GM19438 (cell line): ENCODE measurements around the gene PSMB9.
A peak's percentile ranks its signal among the peaks of the same experiment; 100 is the strongest.
"Not testable (repeated sequence)": the region's sequence is repeated elsewhere in the genome, so short reads cannot be mapped to it uniquely, and the experiment has no call there.

ENCODE experiments used
- ATAC-seq: cut with Tn5 transposase; IDR thresholded peaks from one replicate; pipeline ENCODE4 v1.9.1; 2021; ENCODE audit warnings: low read depth; ENCODE audit not compliant: unreplicated experiment

PSMB9 gene

GRCh38 chr6:32853541-32854375 lies at the start of gene PSMB9, which contains the start of gene TAP1:
Gene PSMB9, plus strand, starts transcription at chr6:32854192. Its CDS starts 38 bp downstream, at chr6:32854230.
Gene TAP1, minus strand, starts transcription at chr6:32853704. Its CDS starts 68 bp downstream, at chr6:32853636.
- peak; percentile 82 for ATAC-seq

GRCh38 chr6:32805404-32805803 lies 48.6 kb upstream of the PSMB9 start:
- not testable (repeated sequence) for ATAC-seq

GRCh38 chr6:32807020-32807580 lies 46.9 kb upstream of the PSMB9 start:
- ATAC-seq, result no peak

GRCh38 chr6:32809171-32809570 lies 44.8 kb upstream of the PSMB9 start:
- ATAC-seq, result no peak

- no peak for ATAC-seq
These were observed 39.8 kb upstream of the PSMB9 start for GRCh38 chr6:32814145-32814544.

GRCh38 chr6:32815115-32815514 lies 38.9 kb upstream of the PSMB9 start:
- no peak for ATAC-seq

GRCh38 chr6:32815996-32816395 lies 38.0 kb upstream of the PSMB9 start:
- ATAC-seq, result no peak

GRCh38 chr6:32816746-32817204 lies 37.2 kb upstream of the PSMB9 start, which contains the start of gene HLA-DOB:
Gene HLA-DOB, minus strand, starts transcription at chr6:32817002. Its CDS starts 51 bp downstream, at chr6:32816951.
- no peak for ATAC-seq

- no peak for ATAC-seq
These were observed 35.1 kb upstream of the PSMB9 start for GRCh38 chr6:32818867-32819266.

- no peak for ATAC-seq
These were observed 34.3 kb upstream of the PSMB9 start for GRCh38 chr6:32819729-32820128.

- ATAC-seq, result no peak
These were observed 28.0 kb upstream of the PSMB9 start for GRCh38 chr6:32825966-32826365.

GRCh38 chr6:32827025-32827424 lies 27.0 kb upstream of the PSMB9 start:
- ATAC-seq, result no peak

GRCh38 chr6:32829495-32829894 lies 24.5 kb upstream of the PSMB9 start:
- ATAC-seq, result no peak

GRCh38 chr6:32830017-32830416 lies 24.0 kb upstream of the PSMB9 start:
- ATAC-seq, result no peak

- ATAC-seq, result no peak
These were observed 23.1 kb upstream of the PSMB9 start for GRCh38 chr6:32830936-32831335.

- no peak for ATAC-seq
These were observed 21.5 kb upstream of the PSMB9 start for GRCh38 chr6:32832535-32832934.

GRCh38 chr6:32833664-32834063 lies 20.3 kb upstream of the PSMB9 start:
- no peak for ATAC-seq

GRCh38 chr6:32835167-32835893 lies 18.7 kb upstream of the PSMB9 start:
- ATAC-seq, result no peak

- ATAC-seq, result no peak
These were observed 17.1 kb upstream of the PSMB9 start for GRCh38 chr6:32836873-32837272.

- ATAC-seq, result no peak
These were observed 16.3 kb upstream of the PSMB9 start for GRCh38 chr6:32837651-32838113.
